BE2C (cell line): ENCODE measurements around the gene BHLHE23.

Experiments
- DNase-seq: peaks from one replicate; pipeline ENCODE4 v3.0.0-alpha.2; 2020
- H3K27me3 ChIP-seq: fragments of 250-450 bp; sonication (Bioruptor Pico); 2 replicates; pipeline ENCODE4 v1.5.1; 2020; ENCODE audit warnings: mild to moderate bottlenecking
- H3K36me3 ChIP-seq: fragments of 250-450 bp; sonication (Bioruptor Pico); 2 replicates; pipeline ENCODE4 v1.5.1; 2020; ENCODE audit warnings: mild to moderate bottlenecking
- H3K4me1 ChIP-seq: fragments of 250-450 bp; sonication (Bioruptor Pico); 2 replicates; pipeline ENCODE4 v1.5.1; 2020
- H3K4me3 ChIP-seq: 2 replicates; pipeline ENCODE4 v1.5.1; 2011; ENCODE audit warnings: low read depth, low read length
- H3K9me3 ChIP-seq: fragments of 250-450 bp; sonication (Bioruptor Pico); 2 replicates; pipeline ENCODE4 v1.5.1; 2020
- CTCF ChIP-seq: IDR thresholded peaks from 2 replicates; pipeline ENCODE4 v1.5.1; 2012; ENCODE audit warnings: mild to moderate bottlenecking, low read depth, low read length

The BHLHE23 gene

GRCh38 chr20:63005365-63005861 lies 1.4 kb downstream of the BHLHE23 start:
- Histone ChIP-seq H3K36me3 (no peaks in the 10 kb centered on the region), H3K27me3 (peaks cover 100% of the 10 kb centered on the region), H3K9me3 (no peaks in the 10 kb centered on the region), H3K4me1 (no peaks in the 10 kb centered on the region), H3K4me3 (no peak overlapping the region)
- no peak for DNase-seq
- TF ChIP-seq CTCF = no peak

- no peak for TF ChIP-seq CTCF
- Histone ChIP-seq H3K4me3 (no peak overlapping the region), H3K4me1 (no peaks in the 10 kb centered on the region), H3K9me3 (no peaks in the 10 kb centered on the region), H3K27me3 (peaks cover 100% of the 10 kb centered on the region), H3K36me3 (no peaks in the 10 kb centered on the region)
- DNase-seq = no peak
Measured at GRCh38 chr20:63004607-63005364, 2.0 kb downstream of the BHLHE23 start.

GRCh38 chr20:63003546-63003945 lies 3.2 kb downstream of the BHLHE23 start:
- Histone ChIP-seq H3K36me3 (no peaks in the 10 kb centered on the region), H3K4me3 (no peak overlapping the region), H3K27me3 (peaks cover 100% of the 10 kb centered on the region), H3K9me3 (no peaks in the 10 kb centered on the region), H3K4me1 (no peaks in the 10 kb centered on the region)
- no peak for TF ChIP-seq CTCF
- no peak for DNase-seq

GRCh38 chr20:63002511-63002910 lies 4.3 kb downstream of the BHLHE23 start:
- H3K27me3 ChIP-seq = peaks cover 100% of the 10 kb centered on the region
- no peaks in the 10 kb centered on the region for H3K4me1 ChIP-seq
- H3K4me3 ChIP-seq = no peak overlapping the region
- DNase-seq = no peak
- no peaks in the 10 kb centered on the region for H3K36me3 ChIP-seq
- no peak for TF ChIP-seq CTCF
- H3K9me3 ChIP-seq = no peaks in the 10 kb centered on the region

GRCh38 chr20:63000958-63001357 lies 5.8 kb downstream of the BHLHE23 start:
- no peak overlapping the region for H3K4me3 ChIP-seq
- TF ChIP-seq CTCF = no peak
- H3K9me3 ChIP-seq = no peaks in the 10 kb centered on the region
- H3K27me3 ChIP-seq = peaks cover 100% of the 10 kb centered on the region
- DNase-seq = no peak
- H3K4me1 ChIP-seq = no peaks in the 10 kb centered on the region
- H3K36me3 ChIP-seq = no peaks in the 10 kb centered on the region

GRCh38 chr20:63000036-63000435 lies 6.7 kb downstream of the BHLHE23 start:
- H3K4me1 ChIP-seq = no peaks in the 10 kb centered on the region

More at GRCh38 chr20:63000036-63000435, 6.7 kb downstream of the BHLHE23 start:
- DNase-seq = no peak
- Histone ChIP-seq H3K36me3 (no peaks in the 10 kb centered on the region), H3K9me3 (no peaks in the 10 kb centered on the region), H3K27me3 (peaks cover 99% of the 10 kb centered on the region), H3K4me3 (no peak overlapping the region)
- TF ChIP-seq CTCF = no peak
